Endothelial cell of umbilical vein (primary cell): ENCODE results near the gene DUSP15. TPM values are rescaled to one million over a fixed set of nuclear protein-coding genes. Genes with fewer than 3 reads are reported as not detected.
A peak's percentile ranks its signal among the peaks of the same experiment; 100 is the strongest.

Experiments used
- BruUV-seq: library from RNA; stranded (reverse); fragments of 400-500 nt; replicated peaks from 2 replicates; lab custom pipeline; 2021; lab: Mats Ljungman, UMichigan
- CTCF ChIA-PET: fragments of 300-600, 350-600 bp; sonication (Branson Sonifier 250); formaldehyde crosslinking; loops from one replicate; lab custom pipeline; 2021; ENCODE audit warnings: antibody characterized with exemption, inconsistent platforms; lab: Charles Lee
- POLR2A ChIA-PET: fragments of 300-600, 350-600 bp; sonication (Branson Sonifier 250); formaldehyde crosslinking; loops from one replicate; lab custom pipeline; 2021; ENCODE audit warnings: antibody characterized with exemption, inconsistent platforms; lab: Charles Lee
- DNase-seq: peaks from one replicate; pipeline ENCODE4 v3.0.0-alpha.2; 2011; ENCODE audit warnings: low read depth, low spot score
- FAIRE-seq: peaks from 2 replicates; lab custom pipeline; 2011; peaks lifted over from hg19 to GRCh38; lab: Jason Lieb, UNC
- H2AFZ ChIP-seq: 2 replicates; pipeline ENCODE4 v1.6.0; 2012; ENCODE audit warnings: low read depth, low read length, control low read depth, inconsistent platforms
- H3K27ac ChIP-seq: 2 replicates; pipeline ENCODE4 v1.5.1; 2011; ENCODE audit warnings: low read depth, mild to moderate bottlenecking, control low read depth, low read length, moderate library complexity; ENCODE audit not compliant: insufficient read depth
- H3K27me3 ChIP-seq, 2 experiments: 2 replicates each; pipeline versions ENCODE4 v1.6.0 to v1.6.1; 2011; ENCODE audit warnings: low read length in 2 of 2, mixed read lengths in 1 of 2; ENCODE audit not compliant: control insufficient read depth in 2 of 2, insufficient read depth in 2 of 2
- H3K36me3 ChIP-seq, 2 experiments: 2 replicates in 1 of 2; 3 replicates in 1 of 2; pipeline ENCODE4 v1.5.1; 2011; ENCODE audit warnings: low read length in 2 of 2, mild to moderate bottlenecking in 1 of 2, moderate library complexity in 1 of 2; ENCODE audit not compliant: control insufficient read depth in 2 of 2, insufficient read depth in 2 of 2; ENCODE audit errors: extremely low read depth in 1 of 2
- H3K4me1 ChIP-seq: 3 replicates; pipeline ENCODE4 v1.5.1; 2011; ENCODE audit warnings: mild to moderate bottlenecking, low read length; ENCODE audit not compliant: control insufficient read depth, insufficient read depth; ENCODE audit errors: extremely low read depth
- H3K4me2 ChIP-seq: 2 replicates; pipeline ENCODE4 v1.6.1; 2011; ENCODE audit warnings: low read length, control low read depth, mixed read lengths; ENCODE audit not compliant: insufficient read depth
- H3K4me3 ChIP-seq, 3 experiments: fragments of 200-600 bp in 1 of 3; sonication (generic), shearing (Covaris generic) in 1 of 3; replicated peaks in 1 of 3; 2 replicates each; pipeline ENCODE4 v1.5.1; 2011 to 2016; ENCODE audit warnings: control low read depth in 3 of 3, low read length in 3 of 3, mild to moderate bottlenecking in 2 of 3, inconsistent platforms in 1 of 3, low read depth in 1 of 3, moderate library complexity in 1 of 3; ENCODE audit not compliant: insufficient read depth in 1 of 3
- H3K79me2 ChIP-seq: 2 replicates; pipeline ENCODE4 v1.6.0; 2012; ENCODE audit warnings: low read length, inconsistent platforms; ENCODE audit not compliant: control insufficient read depth, insufficient read depth
- H3K9ac ChIP-seq: replicated peaks from 2 replicates; pipeline ENCODE3; 2011; ENCODE audit warnings: low read length, control low read depth; ENCODE audit not compliant: insufficient read depth; ENCODE audit errors: extremely low read depth
- H3K9me1 ChIP-seq: replicated peaks from 3 replicates; pipeline ENCODE4 v1.6.0; 2011; ENCODE audit warnings: mild to moderate bottlenecking, low read length; ENCODE audit not compliant: control insufficient read depth, insufficient read depth; ENCODE audit errors: extremely low read depth
- H3K9me3 ChIP-seq: replicated peaks from 2 replicates; pipeline ENCODE4 v1.5.1; 2012; ENCODE audit warnings: low read length, inconsistent platforms; ENCODE audit not compliant: control insufficient read depth, insufficient read depth
- H4K20me1 ChIP-seq: replicated peaks from 2 replicates; pipeline ENCODE3; 2011; ENCODE audit warnings: mild to moderate bottlenecking, low read length; ENCODE audit not compliant: control insufficient read depth, insufficient read depth; ENCODE audit errors: extremely low read depth
- EZH2 ChIP-seq: IDR thresholded peaks from 2 replicates; pipeline ENCODE4 v1.6.1; 2012; ENCODE audit warnings: borderline replicate concordance, low read depth, mild to moderate bottlenecking, moderate library complexity, low read length, inconsistent platforms; ENCODE audit not compliant: severe bottlenecking
- FOS ChIP-seq: IDR thresholded peaks from 2 replicates; pipeline ENCODE4 v1.6.1; 2011; ENCODE audit warnings: mild to moderate bottlenecking, low read length, moderate library complexity, borderline replicate concordance; ENCODE audit not compliant: insufficient read depth
- GATA2 ChIP-seq: IDR thresholded peaks from 2 replicates; pipeline ENCODE4 v1.7.0; 2011; ENCODE audit warnings: low read depth, mild to moderate bottlenecking, moderate library complexity, mixed read lengths, low read length; ENCODE audit not compliant: insufficient read length, insufficient read depth
- JUN ChIP-seq: IDR thresholded peaks from 2 replicates; pipeline ENCODE4 v1.6.1; 2011; ENCODE audit warnings: borderline replicate concordance, low read depth; ENCODE audit not compliant: insufficient read length, insufficient read depth
- MYC ChIP-seq: IDR thresholded peaks from one replicate; pipeline ENCODE4 v1.6.1; 2011; ENCODE audit warnings: mild to moderate bottlenecking, low read depth, low read length
- POLR2A ChIP-seq: IDR thresholded peaks from 2 replicates; pipeline ENCODE4 v1.6.1; 2012; ENCODE audit warnings: low read depth, mild to moderate bottlenecking, control low read depth, low read length
- POLR2AphosphoS5 ChIP-seq: IDR thresholded peaks from 2 replicates; pipeline ENCODE4 v1.6.1; 2012; ENCODE audit warnings: low read depth, mild to moderate bottlenecking, control low read depth, low read length, moderate library complexity; ENCODE audit not compliant: insufficient read depth
- dilution Hi-C: fragments of 300-500 bp; cut with MboI; formaldehyde crosslinking; loops from one replicate; pipeline ENCODE4 v1.15.0; 2019; ENCODE audit warnings: low sequenced_read_pairs; ENCODE audit not compliant: extremely low pct_ligation_motif_present
- intact Hi-C: fragments of 100-400 bp; cut with micrococcal nuclease; formaldehyde crosslinking; loops from one replicate; pipeline ENCODE4 v1.10.0; 2022
- polyA plus RNA-seq, 4 experiments: library from polyadenylated mRNA; depleted of rRNA in 3 of 4; stranded (reverse) in 3 of 4; unstranded in 1 of 4; fragments of >200 nt; gene quantifications; 2 replicates each; pipeline versions ENCODE4 v1.2.1 to v1.2.3, GENCODE V29; 2011 to 2012; ENCODE audit warnings: missing spikeins in 1 of 4
- total RNA-seq: library from RNA; stranded (reverse); gene quantifications from 2 replicates; pipeline ENCODE4 v1.2.3, GENCODE V29; 2021
- TF ChIP-seq, protein P1 (sequence below), 2 donors: IDR thresholded peaks; 1 replicate in 1 of 2; 2 replicates in 1 of 2; pipeline ENCODE4 v1.5.1; 2011; ENCODE audit warnings: low read length in 2 of 2, mild to moderate bottlenecking in 2 of 2, moderate library complexity in 2 of 2, control low read depth in 1 of 2, inconsistent platforms in 1 of 2, low read depth in 1 of 2; ENCODE audit not compliant: insufficient read depth in 1 of 2; ENCODE audit errors: extremely low read depth in 1 of 2
- TF ChIP-seq, protein P2 (sequence below): IDR thresholded peaks from 2 replicates; pipeline ENCODE4 v1.6.1; 2011; ENCODE audit not compliant: insufficient read depth, insufficient read length

The DUSP15 gene
- total and polyA plus RNA-seq, 2 donors (not counting 3 experiments of a cell fraction or from before 2014, with no cell fraction given): 0.33 TPM; not detected in 1

- BruUV-seq: no TSS peak
- CTCF ChIA-PET: interaction anchor here (1.2 to 25.3 kb wide), 3 partner anchors 13 to 115 kb away, joined by 3 to 619 read pairs (median 82); partner anchors contain the start of genes FOXS1 and PDRG1
- no peak overlapping the region for H2AFZ ChIP-seq
Measured at GRCh38 chr20:31836853-31837608, 33.3 kb downstream of the DUSP15 start.

More at GRCh38 chr20:31836853-31837608, 33.3 kb downstream of the DUSP15 start:
- Histone ChIP-seq H3K4me3 (no peak overlapping the region), H3K9ac (no peak overlapping the region), H3K79me2 (no peaks in the 10 kb centered on the region), H3K9me1 (no peaks in the 10 kb centered on the region), H3K27ac (peak overlapping the region; percentile 57), H3K4me2 (no peak overlapping the region), H3K27me3 (no peaks in the 10 kb centered on the region), H3K36me3 (no peaks in the 10 kb centered on the region), H3K9me3 (no peaks in the 10 kb centered on the region), H4K20me1 (no peaks in the 10 kb centered on the region), H3K4me1 (peaks cover 43% of the 10 kb centered on the region)
- dilution Hi-C loops: no loop called here
- DNase-seq (no peak), FAIRE-seq (no peak)
- POLR2A ChIA-PET: no interaction called here
- intact Hi-C loops: no loop called here
- TF ChIP-seq FOS (no peak), GATA2 (no peak), POLR2AphosphoS5 (no peak), JUN (no peak), MYC (no peak), EZH2 (no peak), POLR2A (no peak)
- TF ChIP-seq, protein P1, sequence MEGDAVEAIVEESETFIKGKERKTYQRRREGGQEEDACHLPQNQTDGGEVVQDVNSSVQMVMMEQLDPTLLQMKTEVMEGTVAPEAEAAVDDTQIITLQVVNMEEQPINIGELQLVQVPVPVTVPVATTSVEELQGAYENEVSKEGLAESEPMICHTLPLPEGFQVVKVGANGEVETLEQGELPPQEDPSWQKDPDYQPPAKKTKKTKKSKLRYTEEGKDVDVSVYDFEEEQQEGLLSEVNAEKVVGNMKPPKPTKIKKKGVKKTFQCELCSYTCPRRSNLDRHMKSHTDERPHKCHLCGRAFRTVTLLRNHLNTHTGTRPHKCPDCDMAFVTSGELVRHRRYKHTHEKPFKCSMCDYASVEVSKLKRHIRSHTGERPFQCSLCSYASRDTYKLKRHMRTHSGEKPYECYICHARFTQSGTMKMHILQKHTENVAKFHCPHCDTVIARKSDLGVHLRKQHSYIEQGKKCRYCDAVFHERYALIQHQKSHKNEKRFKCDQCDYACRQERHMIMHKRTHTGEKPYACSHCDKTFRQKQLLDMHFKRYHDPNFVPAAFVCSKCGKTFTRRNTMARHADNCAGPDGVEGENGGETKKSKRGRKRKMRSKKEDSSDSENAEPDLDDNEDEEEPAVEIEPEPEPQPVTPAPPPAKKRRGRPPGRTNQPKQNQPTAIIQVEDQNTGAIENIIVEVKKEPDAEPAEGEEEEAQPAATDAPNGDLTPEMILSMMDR (IDR thresholded peaks at IDR 0.05; ENCODE audit: extremely low read depth in 1 of 2, insufficient read depth in 1 of 2, low read depth in 1 of 2, low read length in 2 of 2): no peak
- TF ChIP-seq, protein P2, sequence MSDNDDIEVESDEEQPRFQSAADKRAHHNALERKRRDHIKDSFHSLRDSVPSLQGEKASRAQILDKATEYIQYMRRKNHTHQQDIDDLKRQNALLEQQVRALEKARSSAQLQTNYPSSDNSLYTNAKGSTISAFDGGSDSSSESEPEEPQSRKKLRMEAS: no peak
